ENCODE results near the gene SLC5A10. TPM values are rescaled to one million over a fixed set of nuclear protein-coding genes. Genes with fewer than 3 reads are reported as not detected.
A peak's percentile ranks its signal among the peaks of the same experiment; 100 is the strongest.
"Not testable (repeated sequence)": the region's sequence is repeated elsewhere in the genome, so short reads cannot be mapped to it uniquely, and the experiment has no call there.

Gene SLC5A10
- total RNA-seq, 2 donors from 2014 or later, result not detected

- DNase-seq (ENCODE audit: low spot score), result peak; percentile 42
- intact Hi-C loops (cut with DNase I), result not testable (repeated sequence)
Observed at GRCh38 chr17:19047510-19047909, 95.5 kb downstream of the SLC5A10 start.

GRCh38 chr17:19048826-19049225 lies 96.9 kb downstream of the SLC5A10 start:
- DNase-seq (ENCODE audit: low spot score); intact Hi-C loops (cut with DNase I): not testable (repeated sequence)

DNA sequence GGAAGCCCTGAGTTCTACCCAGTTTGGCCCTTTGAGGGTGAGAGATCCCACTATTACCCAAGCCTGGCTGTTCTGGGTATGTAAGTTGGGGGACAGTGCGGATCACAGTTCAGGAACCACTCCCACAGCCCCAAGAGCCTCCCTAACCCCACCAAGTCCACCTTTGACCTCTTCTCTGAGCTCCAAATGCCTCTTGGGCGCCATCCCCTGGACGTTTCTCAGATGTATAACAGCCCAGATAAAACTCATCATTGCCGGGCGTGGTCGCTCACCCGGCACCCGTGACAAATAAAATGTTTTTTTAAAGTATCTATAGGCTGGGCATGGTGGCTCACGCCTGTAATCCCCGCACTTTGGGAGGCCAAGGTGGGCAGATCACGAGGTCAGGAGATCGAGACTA lies 103.5 kb downstream of the SLC5A10 start:
- intact Hi-C loops (cut with DNase I), result not testable (repeated sequence)

DNA sequence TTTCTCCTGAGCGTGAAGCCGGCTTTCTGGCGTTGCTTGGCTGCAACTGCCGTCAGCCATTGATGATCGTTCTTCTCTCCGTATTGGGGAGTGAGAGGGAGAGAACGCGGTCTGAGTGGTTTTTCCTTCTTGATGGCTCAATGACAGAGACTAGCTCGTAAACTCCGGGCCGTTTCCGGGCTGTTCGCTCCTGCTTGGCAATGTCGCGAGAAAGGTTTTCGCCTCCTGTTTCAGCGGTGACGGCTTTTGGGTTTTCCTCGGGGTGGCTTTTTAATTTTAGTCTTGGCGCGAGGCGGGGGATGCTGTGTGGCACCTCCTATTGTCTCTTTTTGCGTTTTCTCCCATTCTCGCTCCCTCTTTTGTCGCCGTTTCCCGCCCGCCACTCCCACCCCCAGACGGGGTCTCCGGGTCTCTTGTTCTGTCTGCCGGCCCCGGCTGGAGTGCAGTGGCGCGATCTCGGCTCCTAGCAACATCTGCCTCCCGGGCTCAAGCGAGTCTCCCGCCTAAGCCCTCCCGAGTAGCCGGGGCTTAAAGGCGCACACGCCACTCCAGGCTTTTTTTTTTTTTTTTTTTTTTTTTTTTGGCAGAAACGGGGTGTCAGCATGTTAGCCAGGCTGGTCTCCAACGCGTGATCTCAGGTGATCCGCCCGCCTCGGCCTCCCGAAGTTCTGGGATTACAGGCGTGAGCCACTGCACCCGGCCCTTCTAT lies 110.2 kb downstream of the SLC5A10 start:
- DNase-seq (ENCODE audit: low spot score); intact Hi-C loops (cut with DNase I): not testable (repeated sequence)

More for the DNA sequence above, 103.5 kb downstream of the SLC5A10 start:
- not testable (repeated sequence) for DNase-seq (ENCODE audit: low spot score)

DNA sequence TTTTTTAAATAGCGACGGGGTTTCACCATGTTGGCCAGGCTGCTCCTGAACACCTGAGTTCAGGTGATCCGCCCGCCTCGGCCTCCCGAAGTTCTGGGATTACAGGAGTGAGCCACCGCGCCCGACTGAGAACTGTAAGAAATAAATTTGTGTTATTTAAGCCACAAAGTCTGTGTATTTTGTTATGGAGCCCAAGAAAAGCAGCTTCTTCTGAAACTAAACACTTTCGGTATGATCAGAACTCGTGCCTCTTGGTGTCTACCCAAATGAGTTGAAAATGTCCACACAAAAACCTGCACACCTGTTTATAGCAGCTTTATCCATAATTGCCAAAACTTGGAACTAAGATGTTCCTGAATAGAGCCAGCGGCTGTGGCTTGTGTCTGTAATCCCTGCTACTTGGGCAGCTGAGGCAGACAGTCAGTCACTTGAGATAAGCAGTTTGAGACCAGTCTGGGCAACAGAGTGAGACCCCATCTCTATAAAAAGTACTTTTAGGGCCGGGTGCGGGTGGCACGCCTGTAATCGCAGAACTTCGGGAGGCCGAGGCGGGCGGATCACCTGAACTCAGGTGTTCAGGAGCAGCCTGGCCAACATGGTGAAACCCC lies 110.9 kb downstream of the SLC5A10 start:
- DNase-seq (ENCODE audit: low spot score); intact Hi-C loops (cut with DNase I): not testable (repeated sequence)

GRCh38 chr17:19063326-19063956 lies 111.5 kb downstream of the SLC5A10 start:
- intact Hi-C loops (cut with DNase I), result not testable (repeated sequence)
- DNase-seq (ENCODE audit: low spot score), result peak; percentile 97

DNA sequence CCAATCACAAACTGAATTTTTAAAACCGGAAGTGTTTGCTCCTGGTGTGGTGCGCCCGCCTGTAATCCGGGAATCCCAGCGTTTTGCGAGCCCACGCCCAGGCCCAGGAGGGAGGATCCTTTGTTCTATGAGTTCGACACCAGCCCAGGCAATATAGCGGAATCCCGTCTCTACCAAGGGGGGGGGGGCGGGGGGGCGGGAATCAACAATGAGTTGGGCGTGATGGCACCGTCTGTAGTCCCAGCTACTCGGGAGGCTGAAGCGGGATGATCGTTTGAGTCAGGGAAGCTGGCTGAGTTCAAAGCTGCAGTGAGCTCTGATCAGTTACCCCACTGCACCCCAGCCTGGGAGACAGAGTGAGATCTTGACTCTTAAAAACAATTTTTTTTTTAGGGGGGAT lies 112.4 kb downstream of the SLC5A10 start:
- peak; percentile 24 for DNase-seq (ENCODE audit: low spot score)
- intact Hi-C loops (cut with DNase I), result not testable (repeated sequence)

DNA sequence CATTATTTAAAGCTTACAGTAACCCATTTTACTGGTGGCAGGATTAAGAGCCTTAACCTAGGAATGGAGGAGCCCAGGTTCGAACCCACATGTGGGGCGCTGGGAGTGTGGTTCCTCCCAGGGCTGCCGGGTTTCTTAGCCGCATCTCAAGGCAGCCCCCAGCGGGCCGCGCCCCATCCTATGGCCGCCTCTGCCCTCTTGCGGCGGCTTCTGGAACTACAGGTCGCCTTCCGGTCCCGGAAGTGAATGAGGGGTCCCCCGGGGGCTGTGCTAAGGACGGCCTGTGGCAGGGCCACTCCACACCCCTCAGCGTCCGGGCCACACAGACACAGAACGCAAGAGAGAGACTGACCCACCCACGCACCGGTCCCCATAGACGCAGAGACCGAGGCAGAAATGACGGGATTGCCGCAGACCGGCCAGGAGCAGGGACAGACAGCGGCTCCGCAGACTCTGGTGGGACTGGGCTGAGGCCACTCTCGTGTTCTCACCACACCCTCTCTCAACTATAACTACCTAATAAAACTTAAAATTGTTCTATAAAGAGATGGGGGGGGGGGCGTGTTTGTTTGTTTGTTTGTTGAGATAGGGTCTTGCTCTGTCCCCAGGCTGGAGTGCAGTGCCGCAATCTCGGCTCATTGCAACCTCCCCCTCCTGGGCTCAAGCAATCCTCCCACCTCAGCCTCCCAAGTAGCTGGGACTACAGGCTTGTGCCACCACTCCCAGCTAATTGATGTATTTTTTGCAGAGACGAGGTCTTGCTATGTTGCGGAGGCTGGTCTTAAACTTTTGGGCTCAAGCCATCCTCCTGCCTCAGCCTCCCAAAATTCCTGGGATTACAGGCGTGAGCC lies 118.6 kb downstream of the SLC5A10 start:
- DNase-seq (ENCODE audit: low spot score); intact Hi-C loops (cut with DNase I): not testable (repeated sequence)

Other genes with a start within 250 kb of the SLC5A10 start
- gene FBXW10, start 208.1 kb upstream of the SLC5A10 start, total RNA-seq, result under 1 TPM; 0.10 to 0.14 TPM
- 10 to 100 TPM; 26.7 to 29.4 TPM for gene TVP23B, start 171.0 kb upstream of the SLC5A10 start, total RNA-seq
- 10 to 100 TPM; 21.1 to 21.5 TPM for gene PRPSAP2, start 94.0 kb upstream of the SLC5A10 start, total RNA-seq
- gene FAM83G, start 52.6 kb downstream of the SLC5A10 start, total RNA-seq, result 10 to 100 TPM in 1 of 2 donors, 1 to 10 TPM in 1; 2.8 to 10.9 TPM
- gene GRAP, start 94.8 kb downstream of the SLC5A10 start, total RNA-seq, result 1 to 10 TPM; 4.0 to 6.8 TPM
- 1 to 10 TPM; 5.0 to 5.3 TPM for gene GRAPL, start 175.4 kb downstream of the SLC5A10 start, total RNA-seq